GM12878 (cell line): ENCODE measurements around the gene EYS. TPM values are rescaled to one million over a fixed set of nuclear protein-coding genes. Genes with fewer than 3 reads are reported as not detected.

Source experiments
- ATAC-seq: fragments of 200-7000 bp; cut with Tn5 transposase; 3 replicates; pipeline ENCODE4 v1.9.1; 2020; ENCODE audit warnings: mild to moderate bottlenecking, moderate library complexity
- BruUV-seq: library from RNA; stranded (reverse); fragments of 400-500 nt; replicated peaks from 2 replicates; lab custom pipeline; 2021; lab: Mats Ljungman, UMichigan
- CTCF ChIA-PET: fragments of 300-600 bp; sonication (Branson Sonifier 250); formaldehyde crosslinking; extraction: SDS; loops from one replicate; lab custom pipeline; 2021; ENCODE audit warnings: inconsistent platforms; lab: Yijun Ruan, JAX
- POLR2A ChIA-PET: fragments of 350-600 bp; formaldehyde crosslinking; extraction: SDS; loops from one replicate; lab custom pipeline; 2021; ENCODE audit warnings: inconsistent platforms; lab: Charles Lee
- RAD21 ChIA-PET: fragments of 300-600 bp; sonication (Branson Sonifier 250); formaldehyde crosslinking; loops from one replicate; lab custom pipeline; 2023; ENCODE audit warnings: antibody characterized with exemption; ENCODE audit not compliant: unreplicated experiment; lab: Charles Lee
- SMC1A ChIA-PET: fragments of 300-600 bp; sonication (Branson Sonifier 250); formaldehyde crosslinking; loops from one replicate; lab custom pipeline; 2023; ENCODE audit not compliant: unreplicated experiment, uncharacterized antibody; lab: Charles Lee
- DNase-seq: peaks from one replicate; pipeline ENCODE4 v3.0.0-alpha.2; 2011; ENCODE audit warnings: low read depth, low spot score
- FAIRE-seq: peaks from 3 replicates; lab custom pipeline; 2011; peaks lifted over from hg19 to GRCh38; lab: Jason Lieb, UNC
- H2AFZ ChIP-seq: 2 replicates; pipeline ENCODE4 v1.6.0; 2011; ENCODE audit warnings: low read depth, low read length, control low read depth; ENCODE audit not compliant: control insufficient read depth
- H3K27ac ChIP-seq: 2 replicates; pipeline ENCODE4 v1.5.1; 2011; ENCODE audit warnings: control low read depth; ENCODE audit not compliant: control insufficient read depth, insufficient read depth
- H3K27me3 ChIP-seq, 2 experiments: replicated peaks in 1 of 2; 2 replicates each; pipeline versions ENCODE4 v1.6.0 to v1.6.1; 2011; ENCODE audit warnings: low read length in 1 of 2; ENCODE audit not compliant: control insufficient read depth in 2 of 2, insufficient read depth in 2 of 2
- H3K36me3 ChIP-seq, 2 experiments: 2 replicates each; pipeline ENCODE4 v1.5.1; 2011; ENCODE audit warnings: low read length in 1 of 2; ENCODE audit not compliant: control insufficient read depth in 2 of 2, insufficient read depth in 2 of 2
- H3K4me1 ChIP-seq: 2 replicates; pipeline ENCODE4 v1.6.1; 2011; ENCODE audit warnings: mild to moderate bottlenecking, low read length, moderate library complexity, mixed read lengths; ENCODE audit not compliant: control insufficient read depth, insufficient read depth
- H3K4me2 ChIP-seq: 2 replicates; pipeline ENCODE4 v1.6.0; 2011; ENCODE audit warnings: control low read depth; ENCODE audit not compliant: control insufficient read depth, insufficient read depth
- H3K4me3 ChIP-seq: fragments of 200-600 bp; sonication (generic); 2 replicates; pipeline ENCODE4 v1.5.1; 2016
- H3K79me2 ChIP-seq: 2 replicates; pipeline ENCODE4 v1.6.0; 2011; ENCODE audit warnings: low read length; ENCODE audit not compliant: control insufficient read depth, insufficient read depth
- H3K9ac ChIP-seq: 2 replicates; pipeline ENCODE4 v1.8.0; 2011; ENCODE audit warnings: low read length, control low read depth, mixed read lengths; ENCODE audit not compliant: control insufficient read depth, insufficient read depth
- H3K9me3 ChIP-seq: replicated peaks from 3 replicates; pipeline ENCODE4 v1.5.1; 2011; ENCODE audit warnings: mild to moderate bottlenecking, low read length; ENCODE audit not compliant: control insufficient read depth, insufficient read depth
- H4K20me1 ChIP-seq: 2 replicates; pipeline ENCODE4 v1.6.0; 2011; ENCODE audit not compliant: control insufficient read depth, insufficient read depth
- ATF2 ChIP-seq: IDR thresholded peaks from 2 replicates; pipeline ENCODE4 v1.6.1; 2012; ENCODE audit warnings: low read length, inconsistent platforms
- BACH1 ChIP-seq: fragments of 450-650 bp; IDR thresholded peaks from 2 replicates; pipeline ENCODE4 v1.6.1; 2017; ENCODE audit warnings: mild to moderate bottlenecking, borderline replicate concordance
- BCL11A ChIP-seq: IDR thresholded peaks from 2 replicates; pipeline ENCODE4 v1.6.1; 2011; ENCODE audit warnings: low read depth, low read length
- BMI1 ChIP-seq: fragments of 450-650 bp; IDR thresholded peaks from 2 replicates; pipeline ENCODE4 v1.6.1; 2016; ENCODE audit warnings: mild to moderate bottlenecking, moderate library complexity, borderline replicate concordance
- CBFB ChIP-seq: IDR thresholded peaks from 2 replicates; pipeline ENCODE4 v1.6.1; 2016; ENCODE audit warnings: antibody characterized with exemption, low read depth
- EZH2 ChIP-seq: IDR thresholded peaks from 2 replicates; pipeline ENCODE4 v1.6.1; 2012; ENCODE audit warnings: low read depth, mild to moderate bottlenecking, control low read depth, inconsistent platforms, low read length, borderline replicate concordance; ENCODE audit not compliant: control insufficient read depth
- IKZF2 ChIP-seq, 2 experiments: fragments of 450-650 bp; IDR thresholded peaks; 2 replicates each; pipeline ENCODE4 v1.6.1; 2017; ENCODE audit warnings: mild to moderate bottlenecking in 2 of 2, moderate library complexity in 2 of 2
- KAT2A ChIP-seq: conservative IDR thresholded peaks from 2 replicates; pipeline ENCODE4 v1.6.1; 2011; ENCODE audit warnings: low read depth, low read length; ENCODE audit not compliant: control insufficient read depth
- NR2C2 ChIP-seq: IDR thresholded peaks from 2 replicates; pipeline ENCODE4 v1.6.1; 2011; ENCODE audit warnings: borderline replicate concordance, low read depth; ENCODE audit not compliant: control insufficient read depth, insufficient read length
- POLR2AphosphoS5 ChIP-seq: IDR thresholded peaks from 2 replicates; pipeline ENCODE4 v1.6.1; 2011; ENCODE audit warnings: mild to moderate bottlenecking, low read length, inconsistent platforms
- RELA ChIP-seq: fragments of 450-650 bp; IDR thresholded peaks from 2 replicates; pipeline ENCODE4 v1.8.0; 2014; ENCODE audit warnings: borderline replicate concordance; ENCODE audit not compliant: partially characterized antibody
- SIN3A ChIP-seq: IDR thresholded peaks from 2 replicates; pipeline ENCODE4 v1.6.1; 2012; ENCODE audit warnings: low read depth, low read length, improper control_type of control experiment
- in situ Hi-C: fragments of 300-500 bp; cut with MboI; formaldehyde crosslinking; loops from 9 replicates; pipeline ENCODE4 v1.14.3; 2018; ENCODE audit warnings: mixed read lengths
- intact Hi-C: fragments of 100-400 bp; cut with micrococcal nuclease; formaldehyde crosslinking; loops from one replicate; pipeline ENCODE4 v1.14.2; 2022; ENCODE audit not compliant: unreplicated experiment
- polyA plus RNA-seq, 11 experiments: library from polyadenylated mRNA; depleted of rRNA in 4 of 11; unstranded in 6 of 11; stranded (reverse) in 5 of 11; fragments of >200 nt; fragmentation: Nextera tagmentation in 4 of 11; fragmentation: Illumina TruSeq in 1 of 11; extraction: Ambion mirVana in 4 of 11; extraction: Trizol in 1 of 11; gene quantifications; 1 replicate in 1 of 11; 2 replicates in 10 of 11; pipeline versions ENCODE4 v1.2.1 to v1.2.3, GENCODE V29; 2011 to 2016; ENCODE audit warnings: inconsistent platforms in 2 of 11, missing spikeins in 2 of 11, low read depth in 1 of 11
- total RNA-seq, 4 experiments: library from RNA; depleted of rRNA in 3 of 4; stranded (reverse); fragments of >200 nt in 3 of 4; fragmentation: Illumina TruSeq in 1 of 4; extraction: Trizol in 1 of 4; gene quantifications; 2 replicates each; pipeline versions ENCODE4 v1.2.1 to v1.2.3, GENCODE V29; 2013 to 2021
- TF ChIP-seq, protein P1 (sequence below): IDR thresholded peaks from 2 replicates; pipeline ENCODE4 v1.6.1; 2012; ENCODE audit warnings: improper control_type of control experiment, low read depth, low read length; ENCODE audit not compliant: insufficient replicate concordance

EYS gene
- total and polyA plus RNA-seq, 10 of the 15 experiments (the other 5 are each of a cell fraction or from before 2014, with no cell fraction given) = under 0.01 to 0.14 (median 0.02) TPM; not detected in 1

GRCh38 chr6:65081756-65082155 lies 625.3 kb downstream of the EYS start (continued):
- TF ChIP-seq, protein P1, sequence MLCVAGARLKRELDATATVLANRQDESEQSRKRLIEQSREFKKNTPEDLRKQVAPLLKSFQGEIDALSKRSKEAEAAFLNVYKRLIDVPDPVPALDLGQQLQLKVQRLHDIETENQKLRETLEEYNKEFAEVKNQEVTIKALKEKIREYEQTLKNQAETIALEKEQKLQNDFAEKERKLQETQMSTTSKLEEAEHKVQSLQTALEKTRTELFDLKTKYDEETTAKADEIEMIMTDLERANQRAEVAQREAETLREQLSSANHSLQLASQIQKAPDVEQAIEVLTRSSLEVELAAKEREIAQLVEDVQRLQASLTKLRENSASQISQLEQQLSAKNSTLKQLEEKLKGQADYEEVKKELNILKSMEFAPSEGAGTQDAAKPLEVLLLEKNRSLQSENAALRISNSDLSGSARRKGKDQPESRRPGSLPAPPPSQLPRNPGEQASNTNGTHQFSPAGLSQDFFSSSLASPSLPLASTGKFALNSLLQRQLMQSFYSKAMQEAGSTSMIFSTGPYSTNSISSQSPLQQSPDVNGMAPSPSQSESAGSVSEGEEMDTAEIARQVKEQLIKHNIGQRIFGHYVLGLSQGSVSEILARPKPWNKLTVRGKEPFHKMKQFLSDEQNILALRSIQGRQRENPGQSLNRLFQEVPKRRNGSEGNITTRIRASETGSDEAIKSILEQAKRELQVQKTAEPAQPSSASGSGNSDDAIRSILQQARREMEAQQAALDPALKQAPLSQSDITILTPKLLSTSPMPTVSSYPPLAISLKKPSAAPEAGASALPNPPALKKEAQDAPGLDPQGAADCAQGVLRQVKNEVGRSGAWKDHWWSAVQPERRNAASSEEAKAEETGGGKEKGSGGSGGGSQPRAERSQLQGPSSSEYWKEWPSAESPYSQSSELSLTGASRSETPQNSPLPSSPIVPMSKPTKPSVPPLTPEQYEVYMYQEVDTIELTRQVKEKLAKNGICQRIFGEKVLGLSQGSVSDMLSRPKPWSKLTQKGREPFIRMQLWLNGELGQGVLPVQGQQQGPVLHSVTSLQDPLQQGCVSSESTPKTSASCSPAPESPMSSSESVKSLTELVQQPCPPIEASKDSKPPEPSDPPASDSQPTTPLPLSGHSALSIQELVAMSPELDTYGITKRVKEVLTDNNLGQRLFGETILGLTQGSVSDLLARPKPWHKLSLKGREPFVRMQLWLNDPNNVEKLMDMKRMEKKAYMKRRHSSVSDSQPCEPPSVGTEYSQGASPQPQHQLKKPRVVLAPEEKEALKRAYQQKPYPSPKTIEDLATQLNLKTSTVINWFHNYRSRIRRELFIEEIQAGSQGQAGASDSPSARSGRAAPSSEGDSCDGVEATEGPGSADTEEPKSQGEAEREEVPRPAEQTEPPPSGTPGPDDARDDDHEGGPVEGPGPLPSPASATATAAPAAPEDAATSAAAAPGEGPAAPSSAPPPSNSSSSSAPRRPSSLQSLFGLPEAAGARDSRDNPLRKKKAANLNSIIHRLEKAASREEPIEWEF = no peak
- no peak for TF ChIP-seq ATF2

- Histone ChIP-seq H2AFZ (no peak overlapping the region), H3K9ac (no peak overlapping the region), H3K79me2 (no peaks in the 10 kb centered on the region), H3K4me1 (no peaks in the 10 kb centered on the region), H3K4me3 (no peak overlapping the region), H3K4me2 (no peak overlapping the region), H3K36me3 (no peaks in the 10 kb centered on the region), H3K27ac (no peak overlapping the region), H3K9me3 (no peaks in the 10 kb centered on the region), H3K27me3 (no peaks in the 10 kb centered on the region), H4K20me1 (no peaks in the 10 kb centered on the region)
- POLR2A ChIA-PET = no interaction called here
- in situ Hi-C loops = no loop called here
- BruUV-seq = no TSS peak
- RAD21 ChIA-PET = no interaction called here
- ATAC-seq = no peak
- TF ChIP-seq BACH1 (no peak), KAT2A (no peak), CBFB (no peak), NR2C2 (no peak), POLR2AphosphoS5 (no peak), BCL11A (no peak), BMI1 (no peak), IKZF2 (IDR thresholded peaks at IDR 0.05) (no peak), EZH2 (no peak), SIN3A (no peak), RELA (no peak)
- FAIRE-seq = no peak
- no peak for DNase-seq
- SMC1A ChIA-PET = interaction anchor here (0.6 kb wide), 1 partner anchor 541 kb away, joined by 3 read pairs; no protein-coding TSS in a partner anchor
- CTCF ChIA-PET = no interaction called here
- intact Hi-C loops = no loop called here
Observed at GRCh38 chr6:65075705-65076230, 631.3 kb downstream of the EYS start.
